DMS53 treated with DMSO at 0.1 percent for 48 hours (cell line): Measurements from ENCODE around the gene PTPRN2.
"Not testable (repeated sequence)": the region's sequence is repeated elsewhere in the genome, so short reads cannot be mapped to it uniquely, and the experiment has no call there.

Experiments
- DNase-seq: peaks from one replicate; lab custom pipeline; 2025; ENCODE audit not compliant: unreplicated experiment; lab: John Stamatoyannopoulos, UW

PTPRN2 gene

GRCh38 chr7:157671358-157672255, 916.0 kb downstream of the PTPRN2 start:
- DNase-seq: no peak

DNA sequence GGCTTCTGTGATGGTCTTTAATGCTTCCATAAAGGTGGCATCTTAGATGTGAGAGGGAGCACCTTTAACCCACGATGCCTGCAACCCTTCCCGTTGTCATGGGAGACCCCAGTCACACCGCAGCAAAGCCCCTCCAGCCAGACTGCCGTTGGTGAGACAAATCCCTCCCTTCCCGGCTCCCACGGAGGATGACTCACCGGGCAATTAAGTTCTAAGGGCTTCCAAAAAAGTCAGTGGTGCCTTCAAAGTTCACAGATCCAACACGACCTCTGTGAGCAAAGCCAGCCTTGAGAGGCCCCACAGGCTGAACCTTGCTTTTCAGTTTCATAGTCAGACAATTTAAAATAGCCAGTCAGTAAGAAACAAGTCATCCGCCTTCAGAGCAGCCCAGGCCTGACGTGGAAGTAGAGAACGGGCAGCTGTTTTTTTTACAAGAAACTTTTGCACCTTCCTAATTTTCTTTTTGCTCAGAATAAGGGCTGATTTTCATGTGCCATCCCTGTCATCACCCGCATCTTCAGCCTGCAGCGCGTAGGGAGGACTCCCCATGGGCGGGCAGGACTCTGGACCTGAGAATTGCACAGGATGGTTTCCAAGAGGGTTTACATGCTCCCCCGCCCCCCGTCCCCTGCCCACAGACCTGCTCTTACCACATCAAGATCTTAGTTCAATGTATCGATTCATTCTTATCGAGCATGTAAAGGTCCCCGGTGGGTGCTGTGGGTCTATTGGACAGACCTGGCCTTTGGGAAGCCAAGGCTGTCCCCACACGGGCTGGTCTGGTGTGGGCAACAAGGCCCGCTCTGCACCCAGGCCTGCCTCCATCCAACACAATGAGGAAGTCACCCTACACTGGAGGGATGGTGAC, 916.9 kb downstream of the PTPRN2 start:
- DNase-seq: no peak

GRCh38 chr7:157669768-157670351, 917.8 kb downstream of the PTPRN2 start:
- DNase-seq: no peak

DNA sequence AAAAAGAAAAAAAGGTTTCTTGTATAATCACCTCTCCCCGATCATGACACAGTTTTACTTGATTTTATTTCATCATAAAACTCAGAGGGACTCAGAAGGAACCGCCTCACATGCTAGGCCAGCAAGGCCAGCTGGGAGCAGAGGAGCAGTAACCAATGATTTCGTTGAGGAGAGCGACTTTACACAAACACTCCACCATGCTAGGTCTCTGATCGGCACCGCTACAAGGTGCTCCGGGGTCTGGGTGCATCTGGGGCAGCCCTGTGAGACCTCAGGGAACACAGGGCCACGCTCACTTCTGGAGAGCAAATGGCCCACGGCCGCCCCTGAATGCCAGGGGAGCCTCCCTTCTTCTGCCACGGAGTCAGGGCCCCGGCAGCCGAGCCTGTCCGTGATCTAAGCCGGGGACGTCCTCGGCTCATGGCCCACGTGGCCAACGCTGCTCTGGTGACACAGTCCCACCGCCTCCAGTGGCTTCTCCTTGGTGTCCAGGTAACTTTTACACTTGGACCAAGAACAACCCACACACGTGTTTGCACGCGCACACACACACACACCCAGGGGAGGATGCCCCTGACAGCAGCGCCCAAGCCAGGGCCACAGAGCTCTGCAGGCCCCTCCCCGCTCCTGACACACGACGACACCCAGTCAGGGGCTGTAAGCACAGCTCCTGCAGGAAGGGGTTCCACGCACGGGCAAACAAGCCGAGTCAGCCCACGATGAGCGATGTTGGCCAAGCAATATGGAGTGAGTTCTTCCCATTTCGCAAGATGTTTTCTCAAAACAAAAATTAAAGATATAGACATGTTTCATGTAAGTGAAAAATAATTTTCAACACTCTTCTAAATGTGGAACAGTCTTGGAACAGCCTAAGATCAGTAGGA, 918.5 kb downstream of the PTPRN2 start:
- no peak for DNase-seq

- DNase-seq: no peak
Observed at GRCh38 chr7:157668221-157668883, 919.3 kb downstream of the PTPRN2 start.

- no peak for DNase-seq
Observed at GRCh38 chr7:157667731-157668130, 919.9 kb downstream of the PTPRN2 start.

GRCh38 chr7:157667261-157667660, 920.4 kb downstream of the PTPRN2 start:
- DNase-seq: no peak

GRCh38 chr7:157666530-157667040, 921.0 kb downstream of the PTPRN2 start:
- no peak for DNase-seq

DNA sequence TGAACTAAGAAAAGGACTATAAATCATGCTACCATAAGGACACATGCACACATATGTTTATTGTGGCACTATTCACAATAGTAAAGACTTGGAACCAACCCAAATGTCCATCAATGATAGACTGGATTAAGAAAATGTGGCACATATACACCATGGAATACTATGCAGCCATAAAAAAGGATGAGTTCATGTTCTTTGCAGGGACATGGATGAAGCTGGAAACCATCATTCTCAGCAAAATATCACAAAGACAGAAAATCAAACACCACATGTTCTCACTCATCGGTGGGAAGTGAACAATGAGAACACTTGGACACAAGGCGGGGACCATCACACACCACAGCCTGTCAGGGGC, 922.0 kb downstream of the PTPRN2 start:
- DNase-seq: not testable (repeated sequence)

GRCh38 chr7:157664871-157665633, 922.6 kb downstream of the PTPRN2 start:
- no peak for DNase-seq

DNA sequence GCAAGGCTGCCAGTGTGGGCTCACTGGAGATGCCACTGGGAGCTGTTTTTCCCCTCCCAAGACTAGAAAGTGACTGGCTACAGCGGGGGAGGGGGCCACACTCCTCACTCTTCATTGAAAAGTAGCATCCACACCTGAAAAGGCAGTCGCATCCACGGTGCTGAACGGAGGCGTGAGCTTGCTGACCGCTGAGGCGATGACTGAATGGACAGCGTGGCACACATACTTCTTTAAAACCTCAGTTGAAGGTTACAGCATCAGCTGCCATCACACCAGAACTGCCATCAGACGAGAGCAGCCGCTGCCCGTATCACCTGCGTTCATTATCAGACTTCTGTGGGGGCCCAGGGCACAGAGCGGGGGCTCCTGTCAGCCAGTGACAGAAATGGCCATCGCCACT, 923.6 kb downstream of the PTPRN2 start:
- no peak for DNase-seq

- DNase-seq: no peak
Observed at GRCh38 chr7:157662981-157663716, 924.5 kb downstream of the PTPRN2 start.

DNA sequence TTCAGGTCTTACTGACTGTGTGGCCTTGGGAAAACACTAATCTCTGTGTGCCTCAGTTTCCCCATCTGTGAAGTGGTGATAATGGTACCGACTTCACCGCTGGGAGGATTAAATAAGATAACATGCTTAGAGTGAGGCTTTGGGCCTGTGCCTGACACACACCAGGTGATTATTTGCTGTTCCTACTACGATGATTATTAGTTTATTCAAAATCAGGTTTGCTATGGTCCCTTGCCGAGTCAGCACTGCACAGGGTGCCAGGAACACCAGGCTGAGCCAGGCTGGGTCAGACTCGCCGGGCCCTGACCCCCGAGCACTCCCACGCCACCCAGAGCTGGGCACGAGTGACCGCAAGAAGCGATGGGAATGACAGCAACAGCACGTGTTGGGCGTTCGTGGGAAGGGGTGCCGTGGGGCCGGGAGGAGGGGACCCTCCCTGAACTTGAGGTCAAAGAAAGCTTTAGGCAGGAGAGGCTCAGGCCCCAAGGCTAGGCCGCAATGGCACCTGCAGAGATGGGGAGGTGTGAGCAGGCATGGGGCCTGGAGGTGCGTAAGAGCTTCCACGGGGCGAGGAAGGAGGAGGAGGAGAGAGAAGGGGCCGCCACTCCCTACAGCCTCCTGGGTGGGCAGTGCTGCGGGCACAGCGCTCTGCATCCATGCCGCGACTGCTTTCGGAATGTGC, 925.4 kb downstream of the PTPRN2 start:
- no peak for DNase-seq

DNA sequence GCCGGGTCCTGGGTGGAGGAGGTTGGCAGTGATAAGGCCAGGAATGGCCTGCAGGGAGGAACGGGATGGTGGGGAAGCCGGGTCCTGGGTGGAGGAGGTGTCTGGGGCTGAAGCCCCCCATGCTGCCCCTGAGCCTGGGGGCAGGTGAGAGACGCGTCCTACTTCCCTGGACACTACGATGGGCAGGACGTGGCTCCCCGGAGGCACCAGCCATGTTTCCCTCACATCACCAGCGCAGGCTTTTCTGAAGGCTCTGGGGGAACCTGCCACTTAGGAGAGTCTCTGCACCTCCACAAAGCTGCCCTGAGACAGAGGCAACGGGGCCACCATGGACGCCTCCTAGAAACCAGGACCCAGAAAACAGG, 926.0 kb downstream of the PTPRN2 start:
- no peak for DNase-seq

GRCh38 chr7:157660971-157661610, 926.5 kb downstream of the PTPRN2 start:
- no peak for DNase-seq

DNA sequence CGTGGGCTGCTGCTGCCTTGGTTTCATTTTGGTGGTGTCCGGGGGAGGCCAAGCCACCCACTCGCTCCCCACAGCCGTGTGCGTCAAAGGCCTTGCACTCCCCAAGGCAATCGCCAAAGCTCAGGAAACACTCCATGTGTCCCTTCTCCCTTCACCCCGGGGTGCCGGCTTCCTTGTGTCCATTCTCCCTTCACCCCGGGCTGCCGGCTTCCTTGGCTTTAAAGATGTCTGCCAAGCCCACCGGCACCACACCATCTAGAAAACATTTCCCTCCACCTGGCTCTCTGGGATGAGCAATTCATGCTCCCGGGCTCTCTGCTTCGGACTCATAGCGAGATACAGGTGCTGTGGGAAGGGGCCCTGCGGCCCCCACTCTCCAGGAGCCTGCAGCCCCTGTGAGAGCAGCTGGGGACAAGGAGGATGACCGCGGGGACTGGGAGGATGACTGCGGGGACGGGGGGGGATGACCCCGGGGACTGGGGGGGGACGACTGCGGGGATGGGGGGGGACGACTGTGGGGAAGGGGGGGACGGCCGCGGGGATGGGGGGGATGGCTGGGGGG, 928.7 kb downstream of the PTPRN2 start:
- no peak for DNase-seq
